Fibroblast of gingiva (primary cell): ENCODE results near the gene GAS2L2.
"Not testable (repeated sequence)": the region's sequence is repeated elsewhere in the genome, so short reads cannot be mapped to it uniquely, and the experiment has no call there.

Experiments used
- DNase-seq: peaks from one replicate; pipeline ENCODE4 v3.0.0-alpha.2; 2011; ENCODE audit warnings: low read depth

The GAS2L2 gene

GRCh38 chr17:35728551-35728950 is 24.5 kb downstream of the GAS2L2 start:
- DNase-seq: no peak

GRCh38 chr17:35727635-35728034 is 25.4 kb downstream of the GAS2L2 start:
- DNase-seq: no peak

- DNase-seq: peak; percentile 35
Observed at GRCh38 chr17:35726953-35727460, 26.0 kb downstream of the GAS2L2 start.

- peak; percentile 95 for DNase-seq
Observed at GRCh38 chr17:35726127-35726952, 26.7 kb downstream of the GAS2L2 start.

- no peak for DNase-seq
Observed at GRCh38 chr17:35725802-35726126, 27.3 kb downstream of the GAS2L2 start.

GRCh38 chr17:35725058-35725457 is 28.0 kb downstream of the GAS2L2 start:
- DNase-seq: no peak

- no peak for DNase-seq
Observed at GRCh38 chr17:35723735-35724134, 29.3 kb downstream of the GAS2L2 start.

GRCh38 chr17:35717475-35717874 is 35.6 kb downstream of the GAS2L2 start:
- no peak for DNase-seq

- DNase-seq: peak; percentile 94
Observed at GRCh38 chr17:35716897-35717465, 36.1 kb downstream of the GAS2L2 start.

GRCh38 chr17:35716173-35716572 is 36.9 kb downstream of the GAS2L2 start:
- peak; percentile 44 for DNase-seq

- no peak for DNase-seq
Observed at GRCh38 chr17:35715416-35715815, 37.6 kb downstream of the GAS2L2 start.

GRCh38 chr17:35714988-35715387 is 38.1 kb downstream of the GAS2L2 start:
- no peak for DNase-seq

- peak; percentile 87 for DNase-seq
Observed at GRCh38 chr17:35713069-35713728, 39.8 kb downstream of the GAS2L2 start.

- no peak for DNase-seq
Observed at GRCh38 chr17:35710950-35711349, 42.1 kb downstream of the GAS2L2 start.

- peak; percentile 61 for DNase-seq
Observed at GRCh38 chr17:35709874-35710273, 43.2 kb downstream of the GAS2L2 start.

GRCh38 chr17:35708951-35709350 is 44.1 kb downstream of the GAS2L2 start:
- no peak for DNase-seq

GRCh38 chr17:35708149-35708548 is 44.9 kb downstream of the GAS2L2 start:
- no peak for DNase-seq

GRCh38 chr17:35705705-35706104 is 47.3 kb downstream of the GAS2L2 start:
- DNase-seq: no peak

- no peak for DNase-seq
Observed at GRCh38 chr17:35705230-35705629, 47.8 kb downstream of the GAS2L2 start.

- DNase-seq: not testable (repeated sequence)
Observed at GRCh38 chr17:35703308-35703707, 49.7 kb downstream of the GAS2L2 start.

- DNase-seq: no peak
Observed at GRCh38 chr17:35701491-35701890, 51.5 kb downstream of the GAS2L2 start.

GRCh38 chr17:35700150-35700549 is 52.9 kb downstream of the GAS2L2 start:
- DNase-seq: no peak

- no peak for DNase-seq
Observed at GRCh38 chr17:35698800-35699199, 54.2 kb downstream of the GAS2L2 start.
